Fibroblast of skin of left biceps (primary cell): ENCODE measurements around the gene ATP2B2.

Experiments used
- DNase-seq, 2 experiments: peaks; one replicate each; pipeline ENCODE4 v3.0.0-alpha.2; 2013; ENCODE audit warnings: low read depth in 2 of 2

Gene ATP2B2

DNA sequence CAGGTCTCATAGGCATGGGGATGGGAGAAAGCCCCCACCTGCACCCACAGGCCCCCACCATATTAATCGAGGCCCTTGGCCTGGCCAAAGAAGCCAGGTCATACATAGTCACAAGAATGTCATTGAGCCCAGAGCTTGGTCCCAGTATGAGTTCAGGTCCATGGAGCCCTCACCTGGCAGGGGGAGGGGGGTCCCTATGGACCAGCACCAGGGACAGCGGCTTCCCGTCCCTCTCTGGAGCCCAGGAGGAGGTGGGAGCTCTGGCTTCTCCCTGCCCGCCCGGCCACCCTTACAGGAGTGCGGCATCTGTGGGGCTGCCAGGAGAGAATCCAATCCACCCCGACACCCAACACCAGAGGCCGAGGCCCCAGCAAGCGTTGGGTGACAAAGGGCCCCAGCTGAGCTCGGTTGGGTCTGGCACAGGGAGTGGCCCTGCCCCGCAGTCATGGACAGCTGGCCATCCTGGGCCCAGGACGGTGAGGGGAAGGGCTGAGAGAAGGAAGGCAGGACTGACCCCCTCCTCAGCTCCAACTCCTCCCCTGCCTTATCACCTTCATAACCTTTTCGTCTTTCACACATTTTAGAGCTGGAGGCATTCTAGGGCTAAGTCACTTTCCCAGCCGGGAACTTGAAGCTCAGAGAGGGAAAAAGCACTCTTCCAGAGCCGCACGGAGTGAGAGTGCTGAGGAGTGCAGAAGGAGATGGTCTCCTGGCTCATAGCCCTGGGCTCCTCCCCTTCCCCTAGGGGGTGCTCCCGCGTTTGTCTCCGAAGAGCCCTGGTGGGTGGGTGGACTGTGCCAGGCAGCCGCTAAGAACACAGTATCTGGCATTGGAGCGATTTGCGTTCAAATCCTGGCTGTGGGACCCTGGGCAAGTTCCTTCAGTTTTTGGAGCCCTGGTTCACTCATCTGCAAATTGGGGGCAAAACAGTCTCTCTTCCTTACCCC lies 54.6 kb downstream of the ATP2B2 start:
- no peak for DNase-seq

- DNase-seq = no peak
Observed at GRCh38 chr3:10449436-10449835, 56.0 kb downstream of the ATP2B2 start.

- no peak for DNase-seq
Observed at GRCh38 chr3:10448544-10448943, 56.8 kb downstream of the ATP2B2 start.

- no peak for DNase-seq
Observed at GRCh38 chr3:10447527-10448260, 57.7 kb downstream of the ATP2B2 start.

DNA sequence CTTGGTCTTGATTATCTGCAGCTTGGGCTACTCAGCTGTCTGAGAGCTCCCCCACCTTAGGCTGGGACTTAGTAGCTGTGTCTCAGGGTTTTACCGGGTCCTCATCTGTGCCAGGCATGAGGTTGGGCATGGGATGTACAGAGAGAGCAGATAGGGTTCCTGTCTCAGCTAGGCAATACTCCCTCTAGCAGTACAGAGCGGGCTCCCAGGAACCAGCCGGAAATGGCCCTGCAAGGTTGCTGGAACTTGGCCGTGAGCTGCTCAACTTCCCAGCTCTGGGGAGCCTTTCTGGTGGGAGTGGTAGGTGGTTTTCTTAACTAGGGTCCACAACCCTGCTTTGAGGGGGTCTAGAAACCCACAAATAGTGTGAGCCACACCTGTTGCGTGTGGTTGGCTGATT lies 58.3 kb downstream of the ATP2B2 start:
- DNase-seq = no peak

- DNase-seq = no peak
Observed at GRCh38 chr3:10445561-10446175, 59.7 kb downstream of the ATP2B2 start.

DNA sequence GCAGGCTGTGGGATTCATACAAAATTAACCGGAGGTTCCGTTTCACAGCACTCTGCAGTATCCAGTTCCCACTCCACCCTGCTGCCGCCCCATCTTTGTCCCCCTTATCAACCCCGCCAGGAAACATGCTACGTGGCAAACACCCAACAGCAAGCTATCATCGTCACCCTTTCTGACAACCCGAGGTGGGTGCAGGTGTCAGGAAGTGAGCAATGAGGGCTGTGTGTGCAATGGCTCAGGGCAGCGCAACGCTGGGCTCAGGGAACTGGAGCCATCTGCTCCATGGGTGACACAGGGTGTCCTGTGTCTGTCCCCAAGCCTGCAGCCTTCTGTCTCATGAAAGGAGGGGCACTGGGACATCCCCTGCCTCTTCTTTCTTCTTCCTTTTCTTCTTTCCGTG lies 60.9 kb downstream of the ATP2B2 start:
- DNase-seq = no peak

GRCh38 chr3:10444110-10444429 lies 61.3 kb downstream of the ATP2B2 start:
- DNase-seq = no peak

DNA sequence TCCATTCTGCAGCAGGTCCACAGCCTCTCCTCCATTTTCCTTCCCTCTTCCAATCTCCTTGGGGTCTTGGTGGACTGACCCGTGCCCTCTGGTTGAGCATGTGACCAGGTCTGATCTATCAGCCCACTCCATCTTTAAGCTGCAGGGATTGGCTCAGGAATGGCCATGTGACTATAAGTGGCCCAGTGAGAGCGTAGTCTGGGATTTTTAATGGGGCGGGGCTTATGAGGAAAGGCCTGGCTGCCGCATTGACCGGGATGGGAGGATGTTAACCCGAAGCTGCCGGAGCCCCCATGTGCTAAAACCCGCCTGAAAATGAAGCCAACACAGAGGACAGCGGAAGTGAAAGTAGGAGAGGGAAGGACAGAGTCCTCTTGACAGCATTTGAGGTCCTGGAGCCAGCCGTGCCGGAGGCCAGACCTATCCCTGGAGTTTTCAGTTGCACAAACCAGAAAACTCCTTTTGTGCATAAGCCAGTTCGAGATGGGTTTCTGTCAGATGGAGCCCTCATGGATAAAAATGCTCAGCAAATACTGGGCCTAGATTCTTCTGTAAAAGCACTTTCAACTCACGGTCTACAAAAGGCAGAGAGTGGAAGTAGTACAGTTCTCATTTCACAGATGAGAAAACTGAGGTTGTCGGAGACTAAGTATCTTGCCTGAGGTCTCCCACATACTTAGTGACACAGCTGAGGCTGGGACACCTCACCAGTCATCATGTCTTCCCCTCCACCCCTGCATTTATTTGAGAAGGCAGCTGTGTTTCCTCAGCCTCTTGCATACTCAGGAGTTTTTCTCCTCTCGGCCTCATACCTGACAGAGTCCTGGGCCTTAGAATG lies 61.9 kb downstream of the ATP2B2 start:
- no peak for DNase-seq

DNA sequence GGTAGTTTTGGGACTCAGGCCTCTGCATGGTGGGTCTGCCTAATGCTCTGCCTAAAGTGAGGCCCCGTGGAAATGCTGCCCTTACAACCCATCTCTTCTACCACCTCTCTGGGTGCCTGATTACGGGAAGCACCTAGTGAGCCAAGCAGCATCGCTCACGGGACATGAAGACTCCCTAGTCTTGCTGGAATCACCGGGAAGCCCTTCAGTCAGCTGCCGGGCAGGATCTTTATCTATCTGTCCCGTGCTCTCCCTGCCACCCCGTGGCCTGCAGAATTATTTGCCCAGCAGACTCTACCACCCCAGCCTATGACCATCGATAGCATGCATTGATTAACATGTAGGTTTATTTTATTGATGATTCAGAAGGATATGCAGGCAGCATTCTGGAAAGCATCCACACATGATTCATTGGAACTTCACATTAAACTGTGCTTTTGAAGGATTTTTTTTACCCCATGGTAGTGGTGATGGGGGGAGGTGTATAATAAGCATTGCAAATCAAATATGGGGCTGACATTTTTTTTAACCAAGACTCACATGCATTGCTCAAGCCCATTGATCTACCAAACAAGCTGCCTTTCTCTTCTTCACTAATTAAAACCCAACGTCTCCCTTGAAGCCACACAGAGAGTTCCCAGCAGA lies 63.1 kb downstream of the ATP2B2 start:
- peak; percentile 61 to 66 for DNase-seq

DNA sequence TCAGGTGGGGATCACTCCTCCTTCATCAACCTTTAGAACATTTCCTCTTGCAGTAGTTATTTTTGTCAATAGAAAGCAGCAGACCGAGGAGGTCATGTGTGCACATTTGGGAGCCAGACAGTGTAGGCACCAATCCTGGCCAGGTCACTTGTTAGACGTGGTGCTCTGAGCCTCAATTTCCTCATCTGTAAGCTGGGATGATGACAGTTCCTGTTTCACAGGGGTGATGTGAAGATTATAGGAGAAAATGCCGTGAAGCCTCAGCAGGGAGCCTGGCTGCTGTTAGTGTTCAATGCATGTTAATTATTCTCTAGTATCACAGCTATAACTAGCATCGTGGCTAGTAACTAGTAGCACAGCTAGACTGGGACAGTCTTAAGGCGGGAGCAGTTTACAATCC lies 64.7 kb downstream of the ATP2B2 start:
- no peak for DNase-seq

DNA sequence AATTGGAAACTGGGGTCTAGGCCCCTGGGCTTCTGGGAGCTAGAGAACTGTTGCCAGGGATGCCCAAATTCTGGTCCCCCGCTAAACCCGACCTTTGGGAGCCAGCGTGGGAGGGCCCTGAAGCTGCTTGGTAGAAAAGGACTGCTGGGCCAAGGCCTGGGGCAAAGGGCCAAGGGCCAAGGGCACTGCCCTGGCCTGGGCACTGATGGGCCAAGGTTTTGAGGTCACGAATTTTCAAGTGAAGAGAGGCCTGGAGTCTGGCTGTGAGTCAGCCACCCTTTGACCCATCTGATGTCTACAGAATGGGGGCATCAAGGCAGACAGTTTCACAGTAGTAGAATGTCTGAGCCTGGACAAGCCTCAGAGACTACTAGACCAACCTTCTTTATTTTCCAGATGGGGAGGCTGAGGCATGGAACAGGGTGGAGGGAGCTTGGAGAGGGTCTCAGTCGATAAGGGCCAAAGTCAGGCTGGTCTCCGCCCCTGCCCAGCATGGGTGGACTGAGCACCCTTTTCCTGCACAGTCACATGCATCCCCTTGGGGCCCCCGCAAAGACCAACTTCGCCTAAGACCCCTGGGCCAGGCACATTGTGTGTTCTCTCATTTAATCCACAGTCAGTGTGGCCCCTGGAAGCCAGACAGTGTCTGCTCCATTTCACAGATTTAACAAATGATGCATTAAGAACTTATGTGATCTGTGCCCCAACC lies 66.3 kb downstream of the ATP2B2 start:
- no peak for DNase-seq

- peak; percentile 40 to 51 for DNase-seq
Observed at GRCh38 chr3:10437995-10438901, 67.1 kb downstream of the ATP2B2 start.

DNA sequence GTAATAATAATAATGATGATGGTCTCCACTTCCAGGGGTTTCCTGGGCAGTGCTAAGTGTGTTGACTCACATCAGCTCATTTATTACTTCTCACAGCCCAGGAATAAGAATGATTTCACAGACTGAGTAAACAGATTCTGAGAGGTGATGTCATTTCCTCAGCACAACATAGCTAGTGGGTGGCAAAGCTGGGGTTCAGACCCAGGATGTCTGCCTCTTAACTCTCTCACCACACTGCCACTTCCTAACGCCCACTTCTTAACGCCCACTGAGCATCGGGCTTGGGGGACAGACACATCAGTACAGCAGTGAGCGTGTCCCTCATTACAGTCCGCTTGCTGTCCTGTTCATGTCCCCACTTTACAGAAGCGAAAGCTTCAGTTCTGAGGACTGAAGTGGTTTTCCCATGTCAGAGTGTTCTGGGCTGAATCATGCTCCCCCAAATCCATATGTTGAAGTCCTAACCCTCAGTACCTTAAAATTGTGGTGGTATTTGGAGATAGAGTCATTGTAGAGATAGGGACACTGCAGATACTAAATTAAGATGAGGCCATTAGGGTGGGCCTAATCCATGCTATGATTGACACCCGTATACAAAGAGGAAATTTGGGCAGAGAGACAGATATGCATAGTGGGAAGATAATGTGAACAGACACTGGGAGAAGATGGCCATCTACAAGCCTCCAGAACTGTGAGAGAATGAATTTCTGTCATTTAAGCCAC lies 68.0 kb downstream of the ATP2B2 start:
- DNase-seq = peak in 1 of 2 experiments; percentile 10

DNA sequence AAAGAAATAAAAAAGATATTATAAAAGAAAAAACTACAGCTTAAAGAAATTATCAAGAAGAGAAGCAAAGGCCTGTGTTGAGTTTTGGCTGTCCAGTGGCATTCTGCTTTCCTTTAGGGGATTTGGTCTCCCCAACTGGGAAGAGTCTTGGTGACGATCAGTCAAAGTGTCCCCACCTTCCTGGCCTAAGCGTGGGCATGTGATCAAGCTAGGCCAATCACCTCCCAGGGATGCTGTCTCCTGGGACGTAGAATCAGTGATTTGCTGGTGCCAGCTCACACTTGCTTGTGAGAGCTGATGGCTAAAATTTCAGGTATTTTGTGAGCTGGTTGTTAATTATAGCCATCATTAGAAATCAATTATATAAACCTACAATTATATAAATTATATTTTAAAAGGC lies 69.5 kb downstream of the ATP2B2 start:
- DNase-seq = no peak

- no peak for DNase-seq
Observed at GRCh38 chr3:10434938-10435336, 70.4 kb downstream of the ATP2B2 start.

DNA sequence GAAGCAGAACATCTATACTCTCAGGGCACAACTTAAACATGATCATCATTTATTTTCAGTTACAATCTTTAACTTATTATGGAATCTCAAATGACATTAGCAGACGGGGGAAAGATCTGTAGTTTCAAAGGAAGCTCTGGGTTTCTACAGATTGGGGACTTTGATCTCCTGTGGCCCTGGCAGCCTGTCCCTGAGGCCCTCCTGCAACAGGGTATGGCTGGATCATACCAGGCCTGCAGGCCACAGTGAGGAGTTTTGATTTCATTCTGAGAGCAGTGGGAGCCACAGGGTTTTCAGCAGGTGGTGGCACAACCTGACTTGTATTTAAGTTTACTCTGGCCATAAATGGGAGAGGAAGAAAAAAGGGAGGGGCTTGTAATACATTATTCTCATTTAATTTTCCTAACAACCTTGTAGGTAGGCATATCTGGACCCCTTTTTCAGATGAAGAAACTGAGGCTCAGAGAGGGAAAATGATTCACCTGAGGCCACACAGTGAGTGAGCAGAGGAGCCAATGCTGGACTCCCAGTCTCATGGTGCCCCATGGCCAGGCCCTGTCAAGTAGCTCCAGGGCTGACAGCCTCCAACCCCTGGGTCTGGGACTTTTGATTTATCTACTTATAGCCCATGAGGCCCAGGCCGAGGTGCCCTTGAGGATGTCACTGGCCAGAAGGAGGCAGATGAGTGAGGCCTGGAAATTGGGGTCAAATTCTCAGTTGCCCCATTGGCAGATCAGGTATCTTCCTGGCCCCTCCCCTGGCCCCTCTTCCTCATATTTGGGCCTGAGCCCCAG lies 71.0 kb downstream of the ATP2B2 start:
- DNase-seq = no peak

GRCh38 chr3:10432931-10433330 lies 72.5 kb downstream of the ATP2B2 start:
- DNase-seq = no peak
